OCI-LY3 (cell line): ENCODE measurements around the gene CAD.
"Not testable (repeated sequence)": the region's sequence is repeated elsewhere in the genome, so short reads cannot be mapped to it uniquely, and the experiment has no call there.

Experiments used
- CTCF ChIP-seq: fragments of 200-600, 300-600 bp; sonication (generic); IDR thresholded peaks from 2 replicates; pipeline ENCODE4 v1.5.1; 2014; ENCODE audit warnings: antibody characterized with exemption, low read length, low read depth
- EZH2phosphoT487 ChIP-seq: fragments of 200-600 bp; shearing (Covaris generic); IDR thresholded peaks from 2 replicates; pipeline ENCODE4 v1.6.1; 2018; ENCODE audit warnings: antibody characterized with exemption, mixed run types, low read depth

GRCh38 chr2:27195799-27196198 lies 21.4 kb upstream of the CAD start:
- TF ChIP-seq CTCF, EZH2phosphoT487: not testable (repeated sequence)
